ENCODE results near the gene HOXA1. TPM values are rescaled to one million over a fixed set of nuclear protein-coding genes. Genes with fewer than 3 reads are reported as not detected.

The HOXA1 gene
- polyA plus RNA-seq, 3 donors = 2.2 to 2.6 (median 2.6) TPM

- DNase-seq = no peak
Measured at GRCh38 chr7:27094304-27095049, 1.3 kb downstream of the HOXA1 start.

DNA sequence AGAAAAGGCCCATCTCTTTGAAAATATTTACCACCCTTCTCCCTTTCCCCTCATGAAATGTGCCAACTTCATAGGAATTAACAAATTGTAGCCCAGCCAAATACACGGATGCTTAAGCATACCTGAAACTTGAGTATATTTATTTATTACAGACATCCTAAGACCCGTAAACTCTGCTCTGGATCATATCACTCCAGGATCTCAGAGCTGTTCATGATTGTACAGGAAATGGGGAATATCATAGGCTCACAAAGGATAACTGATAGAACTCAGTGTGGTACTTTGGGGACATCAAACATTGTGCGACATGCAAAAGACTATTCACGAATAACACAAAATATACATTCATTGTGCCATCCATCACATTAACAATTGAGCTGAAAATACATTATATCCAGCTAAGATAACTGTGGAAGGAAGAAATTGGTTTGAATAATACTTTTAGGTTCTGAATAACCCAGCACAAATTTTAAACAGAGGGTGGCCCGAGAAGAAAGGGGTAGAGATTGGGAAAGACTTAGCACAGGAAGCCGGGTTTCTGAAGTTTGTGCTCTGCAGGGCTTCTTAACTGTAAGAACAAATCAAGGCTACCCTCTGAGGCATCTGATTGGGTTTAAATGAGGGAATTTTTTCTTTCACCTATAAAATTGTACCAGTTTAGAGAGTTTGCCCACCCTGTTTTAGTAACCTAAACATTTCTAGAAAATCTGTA is 2.5 kb downstream of the HOXA1 start:
- no peak for DNase-seq

GRCh38 chr7:27092819-27093110 is 3.0 kb downstream of the HOXA1 start:
- DNase-seq = no peak

GRCh38 chr7:27091941-27092818 is 3.6 kb downstream of the HOXA1 start:
- DNase-seq = peak; percentile 71

GRCh38 chr7:27091105-27091504 is 4.7 kb downstream of the HOXA1 start:
- no peak for DNase-seq

- no peak for DNase-seq
Measured at GRCh38 chr7:27088002-27088922, 7.5 kb downstream of the HOXA1 start.

- no peak for DNase-seq
Measured at GRCh38 chr7:27083646-27084045, 12.2 kb downstream of the HOXA1 start.

- DNase-seq = no peak
Measured at GRCh38 chr7:27082171-27082570, 13.6 kb downstream of the HOXA1 start.

DNA sequence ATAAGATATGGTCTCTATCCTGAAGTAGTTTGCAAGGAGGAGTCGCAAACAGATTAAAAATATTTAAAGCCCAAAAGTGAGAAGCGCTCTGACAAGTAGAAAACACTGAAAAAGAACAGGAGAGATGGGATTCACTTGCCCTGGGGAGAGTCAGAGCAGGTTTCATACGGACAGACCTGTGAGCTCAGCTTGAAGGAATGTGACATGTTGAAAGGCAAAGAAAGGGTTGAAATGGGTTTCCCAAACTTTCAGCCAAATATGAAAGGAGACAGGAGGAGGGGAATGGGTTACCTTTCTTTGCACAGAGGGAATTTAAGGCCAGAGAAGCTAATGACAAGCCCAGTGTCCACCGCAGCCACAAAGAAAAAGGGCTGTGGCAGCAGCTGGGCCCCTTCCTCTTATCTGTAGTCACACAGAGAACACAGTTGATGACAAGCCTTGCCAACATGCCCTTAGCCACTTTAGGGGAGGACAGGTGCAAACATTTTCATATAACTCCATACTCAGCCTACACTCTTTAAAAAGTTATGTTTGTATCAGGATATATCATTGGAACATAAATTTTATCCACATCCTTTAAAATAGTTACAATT is 14.9 kb downstream of the HOXA1 start:
- no peak for DNase-seq

DNA sequence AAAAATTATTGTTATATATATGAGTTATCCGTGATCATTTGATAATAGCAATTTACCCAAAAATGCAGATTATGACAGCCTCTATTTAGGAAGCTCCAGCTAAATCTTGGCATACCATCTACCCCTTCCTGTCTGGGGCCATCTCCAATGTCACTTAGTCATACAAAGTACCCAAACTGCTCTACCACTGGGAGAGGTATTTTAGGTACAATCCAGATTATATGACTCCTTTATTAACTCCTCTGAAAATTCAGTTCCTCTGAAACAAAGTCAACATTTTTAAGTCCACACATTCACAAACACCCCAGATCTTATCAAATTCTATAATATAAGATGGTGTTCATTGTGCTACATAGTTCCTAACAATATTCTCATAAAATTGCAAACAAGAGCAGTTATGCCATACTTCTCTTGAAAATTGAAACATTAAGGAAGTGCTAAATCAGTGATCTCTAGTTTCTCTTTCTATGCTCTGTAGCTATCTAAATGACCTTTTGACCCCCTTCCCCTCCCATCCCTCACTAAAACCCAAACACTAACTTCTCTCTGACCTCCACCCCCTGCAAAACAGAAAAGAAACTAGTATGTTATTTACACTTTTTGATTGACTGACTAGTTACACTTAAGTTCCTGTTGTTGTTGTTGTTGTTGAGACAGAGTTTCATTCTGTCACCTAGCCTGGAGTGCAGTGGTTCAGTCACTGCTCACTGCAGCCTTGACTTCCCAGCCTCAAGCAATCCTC is 16.4 kb downstream of the HOXA1 start:
- DNase-seq = no peak

GRCh38 chr7:27078616-27079233 is 17.1 kb downstream of the HOXA1 start:
- DNase-seq = no peak

- no peak for DNase-seq
Measured at GRCh38 chr7:27073076-27073475, 22.7 kb downstream of the HOXA1 start.

DNA sequence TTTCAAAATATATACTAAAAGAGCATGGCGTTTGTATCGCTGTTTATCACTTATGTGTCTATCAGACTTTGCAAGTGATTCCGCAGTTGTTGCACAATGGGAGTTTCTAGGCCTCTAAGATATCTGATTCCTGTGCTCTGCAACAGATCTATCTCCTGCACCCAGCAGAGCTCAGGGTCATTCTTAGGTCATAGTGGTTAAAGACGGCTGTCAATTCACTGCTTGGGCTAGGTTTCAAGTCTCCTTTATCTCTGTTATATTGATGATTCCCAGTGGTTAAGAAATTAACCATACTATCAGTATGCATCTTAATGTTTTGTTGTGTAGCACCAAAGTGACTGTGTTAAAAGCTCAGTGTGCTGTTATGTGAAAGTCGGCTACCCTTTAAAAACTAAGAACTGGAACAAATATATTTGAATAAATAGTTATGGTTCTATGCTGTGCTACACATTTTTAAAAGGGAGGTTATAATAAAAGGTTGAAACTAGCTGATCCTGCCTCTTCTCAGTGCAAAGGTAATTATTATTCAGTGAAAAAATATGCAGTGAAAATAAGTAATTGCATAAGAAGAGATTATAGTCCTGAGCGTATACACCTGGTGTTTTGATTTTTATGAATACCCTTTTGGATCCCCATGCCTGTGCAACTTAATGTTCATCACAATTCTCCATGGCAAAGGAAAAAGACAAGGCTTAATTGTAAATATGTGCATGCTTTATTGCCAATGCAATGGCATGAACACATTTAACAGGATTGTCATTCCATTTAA is 24.0 kb downstream of the HOXA1 start:
- no peak for DNase-seq

DNA sequence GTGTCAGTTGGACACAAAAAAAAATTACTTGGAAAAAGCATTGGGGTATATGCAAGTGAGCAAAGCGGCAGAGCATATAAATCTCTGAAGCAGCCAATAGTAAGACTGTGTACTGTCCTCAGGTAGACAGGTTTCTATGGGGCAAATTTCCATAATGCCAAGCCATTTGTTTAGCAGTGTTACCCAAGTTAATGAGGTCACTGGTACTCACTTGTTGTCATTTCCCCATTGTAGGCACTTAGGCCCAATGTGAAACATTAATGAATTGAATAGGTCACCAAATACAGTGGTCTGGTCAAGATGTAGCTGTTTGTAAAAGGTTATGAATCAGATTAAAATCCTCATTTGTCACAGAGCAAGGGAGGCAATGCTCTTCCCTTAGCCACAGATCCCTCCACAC is 27.5 kb downstream of the HOXA1 start:
- DNase-seq = no peak

DNA sequence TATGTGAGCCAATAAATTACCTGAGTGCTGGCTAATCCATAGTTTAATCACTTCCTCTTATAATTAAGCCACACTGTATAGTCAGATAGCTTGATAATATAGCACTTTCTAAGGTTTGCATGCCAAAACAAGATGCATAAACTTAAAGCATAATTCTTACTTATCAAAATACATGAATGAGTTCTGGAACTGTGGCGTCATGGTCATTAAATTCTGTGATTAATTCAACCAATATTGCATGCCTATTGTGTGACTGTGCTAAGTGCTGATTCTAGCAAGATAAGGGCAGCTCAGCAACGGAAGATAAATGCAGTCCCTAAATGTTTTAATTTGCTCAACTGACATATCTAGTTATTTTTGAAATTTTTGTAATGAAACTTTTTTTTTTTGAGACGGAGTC is 29.7 kb downstream of the HOXA1 start:
- DNase-seq = no peak

DNA sequence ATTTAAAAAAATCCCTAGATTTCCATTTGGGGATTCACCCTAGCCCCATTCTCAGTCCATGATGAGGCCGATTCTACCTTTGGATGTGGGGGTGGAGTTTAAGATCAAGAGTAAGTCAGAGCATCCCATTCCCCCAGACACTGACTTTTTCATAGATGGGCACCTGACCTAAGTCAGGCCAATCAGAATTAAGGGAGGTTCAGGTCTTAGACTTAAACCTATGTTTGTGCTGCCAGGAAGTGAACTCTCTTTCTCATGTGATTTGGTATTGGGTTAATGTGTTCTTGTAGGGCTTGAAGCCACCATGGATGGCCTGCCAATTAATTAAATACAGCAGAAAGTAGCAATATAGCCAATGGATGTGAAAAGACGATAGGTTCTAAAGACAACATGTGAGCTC is 30.1 kb downstream of the HOXA1 start:
- DNase-seq = no peak

- no peak for DNase-seq
Measured at GRCh38 chr7:27064661-27065060, 31.1 kb downstream of the HOXA1 start.

GRCh38 chr7:27064159-27064558 is 31.6 kb downstream of the HOXA1 start:
- peak; percentile 37 for DNase-seq

DNA sequence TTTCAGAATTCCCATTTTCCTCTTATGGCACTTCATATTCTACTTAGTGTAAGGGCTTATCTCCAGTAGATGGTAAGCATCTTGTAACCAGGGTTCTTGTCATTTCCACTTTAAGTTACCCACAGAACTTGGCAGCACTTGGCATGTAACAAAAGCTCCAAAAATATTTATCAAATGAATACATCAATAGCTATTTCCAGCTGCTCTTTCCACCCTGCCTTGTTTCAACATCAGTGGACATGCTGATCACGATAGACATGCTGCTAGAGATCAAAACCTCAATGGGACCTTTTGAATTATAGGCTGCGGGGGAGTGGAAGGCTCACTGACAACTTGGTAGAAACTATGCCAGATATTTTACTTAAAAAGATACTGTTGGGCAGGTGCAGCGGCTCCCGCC is 32.9 kb downstream of the HOXA1 start:
- no peak for DNase-seq

Measured in renal pelvis (tissue), 4 donors.